HT1080 (cell line): Measurements from ENCODE around the gene MYO16. TPM values are rescaled to one million over a fixed set of nuclear protein-coding genes. Genes with fewer than 3 reads are reported as not detected.
A peak's percentile ranks its signal among the peaks of the same experiment; 100 is the strongest.

ENCODE experiments used
- DNase-seq: peaks from one replicate; pipeline ENCODE4 v3.0.0-alpha.2; 2015; ENCODE audit warnings: low read depth
- polyA plus RNA-seq, 2 experiments: library from polyadenylated mRNA; depleted of rRNA; stranded (reverse); fragments of >200 nt; gene quantifications; 2 replicates each; pipeline ENCODE4 v1.2.3, GENCODE V29; 2015
- total RNA-seq: library from RNA; depleted of rRNA; stranded (reverse); fragments of >200 nt; shearing (Covaris generic); gene quantifications from 2 replicates; pipeline ENCODE4 v1.2.3, GENCODE V29; 2014; rRNA removed

The MYO16 gene
- total RNA-seq, result not detected in 2 replicates
- 0.03 and 0.05 TPM in 2 replicates for polyA plus RNA-seq (2015; cell fraction: cytosol; rRNA removed)
- not detected in 2 replicates for polyA plus RNA-seq (2015; cell fraction: nucleus; rRNA removed)

- DNase-seq, result no peak
Observed at GRCh38 chr13:108629181-108629752, at the start of gene MYO16. TSS of gene MYO16 (plus strand) at chr13:108629611. CDS start at chr13:108629845, 234 bp downstream.

GRCh38 chr13:108586826-108587225 is 42.6 kb upstream of the MYO16 start:
- DNase-seq, result peak; percentile 9

- DNase-seq, result no peak
Observed at GRCh38 chr13:108588516-108588915, 40.9 kb upstream of the MYO16 start.

GRCh38 chr13:108594153-108594552 is 35.3 kb upstream of the MYO16 start:
- no peak for DNase-seq

- DNase-seq, result no peak
Observed at GRCh38 chr13:108595436-108596274, 33.8 kb upstream of the MYO16 start.

- no peak for DNase-seq
Observed at GRCh38 chr13:108597943-108598342, 31.5 kb upstream of the MYO16 start.

- DNase-seq, result no peak
Observed at GRCh38 chr13:108606424-108606823, 23.0 kb upstream of the MYO16 start.

GRCh38 chr13:108609353-108609752 is 20.1 kb upstream of the MYO16 start:
- peak; percentile 34 for DNase-seq

- no peak for DNase-seq
Observed at GRCh38 chr13:108610507-108610906, 18.9 kb upstream of the MYO16 start.

GRCh38 chr13:108615241-108615640 is 14.2 kb upstream of the MYO16 start:
- DNase-seq, result no peak

- no peak for DNase-seq
Observed at GRCh38 chr13:108618233-108618632, 11.2 kb upstream of the MYO16 start.

- peak; percentile 68 for DNase-seq
Observed at GRCh38 chr13:108621462-108621861, 7.9 kb upstream of the MYO16 start.

GRCh38 chr13:108624108-108624507 is 5.3 kb upstream of the MYO16 start:
- DNase-seq, result no peak

- DNase-seq, result no peak
Observed at GRCh38 chr13:108624979-108625378, 4.4 kb upstream of the MYO16 start.

GRCh38 chr13:108629988-108630387 is 577 bp downstream of the MYO16 start:
- no peak for DNase-seq

- DNase-seq, result no peak
Observed at GRCh38 chr13:108632649-108633167, 3.3 kb downstream of the MYO16 start.

- no peak for DNase-seq
Observed at GRCh38 chr13:108638901-108639300, 9.5 kb downstream of the MYO16 start.

GRCh38 chr13:108643646-108644353 is 14.4 kb downstream of the MYO16 start:
- no peak for DNase-seq

- no peak for DNase-seq
Observed at GRCh38 chr13:108645376-108645775, 16.0 kb downstream of the MYO16 start.

- DNase-seq, result no peak
Observed at GRCh38 chr13:108650271-108650670, 20.9 kb downstream of the MYO16 start.

- DNase-seq, result no peak
Observed at GRCh38 chr13:108656742-108657141, 27.3 kb downstream of the MYO16 start.

GRCh38 chr13:108657519-108657918 is 28.1 kb downstream of the MYO16 start:
- no peak for DNase-seq
